ENCODE results near the gene FCHO2. TPM values are rescaled to one million over a fixed set of nuclear protein-coding genes. Genes with fewer than 3 reads are reported as not detected.

Gene FCHO2
- total and polyA plus RNA-seq, 10 of the 15 experiments (the other 5 are each of a cell fraction or from before 2014, with no cell fraction given) = 0.05 to 1.4 (median 0.18) TPM

DNA sequence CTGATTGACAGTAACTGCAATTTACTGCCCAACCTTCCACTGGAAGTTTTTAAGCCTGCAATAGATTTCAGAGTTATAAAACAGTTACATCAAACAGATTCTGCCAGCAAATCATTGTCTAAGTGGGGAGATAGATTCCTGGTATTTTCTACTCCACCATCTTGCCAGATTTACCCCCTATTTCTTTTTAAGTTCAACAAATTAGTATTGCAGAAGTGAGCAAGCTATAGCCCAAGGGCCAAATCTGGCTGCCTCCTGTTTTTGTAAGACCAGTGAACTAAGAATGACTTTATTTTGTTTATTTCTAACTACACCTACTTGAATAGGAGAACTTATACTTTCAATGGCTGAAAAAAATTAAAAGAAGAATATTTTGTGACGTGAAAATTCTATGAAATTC, 155.7 kb downstream of the FCHO2 start:
- intact Hi-C loops (cut with micrococcal nuclease; ENCODE audit: unreplicated experiment) (no loop called here), in situ Hi-C loops (cut with MboI) (no loop called here)
- no peaks in the 10 kb centered on the region for H3K79me2 ChIP-seq (ENCODE audit: control insufficient read depth, insufficient read depth, low read length)
- no TSS peak for BruUV-seq (replicated peaks)
- no peak for ATAC-seq
- H3K9ac ChIP-seq (ENCODE audit: control insufficient read depth, insufficient read depth, low read length) = no peak overlapping the region
- H3K4me2 ChIP-seq (ENCODE audit: control insufficient read depth, insufficient read depth) = no peak overlapping the region
- SMC1A ChIA-PET (ENCODE audit: uncharacterized antibody, unreplicated experiment) = interaction anchor here (0.6 kb wide), 1 partner anchor 57 kb away, joined by 3 read pairs; no protein-coding TSS in a partner anchor
- H3K27ac ChIP-seq (ENCODE audit: control insufficient read depth, insufficient read depth) = no peak overlapping the region
- no peak for TF ChIP-seq IRF4 (IDR thresholded peaks at IDR 0.05; ENCODE audit: low read depth, low read length)
- no peak for TF ChIP-seq RBBP5 (conservative IDR thresholded peaks at IDR 0.05)
- TF ChIP-seq EP300 (IDR thresholded peaks at IDR 0.05; ENCODE audit: borderline replicate concordance in 1 of 2, control insufficient read depth in 1 of 2, low read depth in 2 of 2, low read length in 2 of 2) = no peak
- TF ChIP-seq RB1 (IDR thresholded peaks at IDR 0.05; ENCODE audit: borderline replicate concordance) = no peak
- no peak for TF ChIP-seq ZNF207 (IDR thresholded peaks at IDR 0.05; ENCODE audit: borderline replicate concordance)
- H3K36me3 ChIP-seq (ENCODE audit: control insufficient read depth in 2 of 2, insufficient read depth in 2 of 2, low read length in 1 of 2) = no peaks in the 10 kb centered on the region
- no peak overlapping the region for H2AFZ ChIP-seq (ENCODE audit: control insufficient read depth, low read depth, low read length)
- WGBS (ENCODE audit: insufficient coverage, insufficient replicate concordance, low lambda C conversion rate, missing lambda C conversion rate) = 0% methylated on average over 1 of the region's 1 CpG
- no peak overlapping the region for H3K4me3 ChIP-seq
- peaks cover 0 to 2% of the 10 kb centered on the region in 2 experiments; a peak in 2 of 4 replicates for H3K27me3 ChIP-seq (replicated peaks in 1 of 2; ENCODE audit: control insufficient read depth in 2 of 2, insufficient read depth in 2 of 2, low read length in 1 of 2)
- POLR2A ChIA-PET = no interaction called here
- RAD21 ChIA-PET (ENCODE audit: unreplicated experiment) = no interaction called here
- no peaks in the 10 kb centered on the region for H3K9me3 ChIP-seq (replicated peaks; ENCODE audit: control insufficient read depth, insufficient read depth, low read length)
- CTCF ChIA-PET = interaction anchor here (1.0 to 1.5 kb wide), 2 partner anchors 17 to 27 kb away, joined by 3 read pairs; no protein-coding TSS in a partner anchor
- H3K4me1 ChIP-seq (ENCODE audit: control insufficient read depth, insufficient read depth, low read length) = no peaks in the 10 kb centered on the region
- no peak for DNase-seq (ENCODE audit: low read depth, low spot score)
- FAIRE-seq = no peak
- no peaks in the 10 kb centered on the region for H4K20me1 ChIP-seq (ENCODE audit: control insufficient read depth, insufficient read depth)

DNA sequence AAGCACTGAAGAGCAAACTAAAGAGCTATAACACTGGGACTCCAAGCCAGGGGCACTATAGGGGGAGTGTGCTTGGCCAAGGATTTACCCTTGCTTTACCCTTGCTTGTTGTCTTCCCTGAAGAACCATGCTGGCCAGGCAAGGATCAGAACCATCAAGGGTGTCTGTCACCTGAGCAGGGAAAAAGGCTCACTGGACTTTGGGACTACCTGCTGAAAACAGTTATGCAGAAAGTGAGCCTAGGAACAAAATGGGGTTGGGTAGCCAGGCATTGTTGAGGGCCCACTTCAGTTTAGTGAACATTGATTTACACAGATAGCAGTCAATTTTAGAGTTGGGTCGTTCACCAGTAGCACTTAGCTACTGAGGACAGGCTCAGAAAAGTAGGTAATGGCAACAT, 156.5 kb downstream of the FCHO2 start:
- no peak for TF ChIP-seq ZNF217 (IDR thresholded peaks at IDR 0.05)
- TF ChIP-seq IKZF2 (IDR thresholded peaks at IDR 0.05) = no peak
- TF ChIP-seq POLR2A (IDR thresholded peaks at IDR 0.05; ENCODE audit: low read depth, low read length) = no peak
- SMC1A ChIA-PET (ENCODE audit: uncharacterized antibody, unreplicated experiment) = no interaction called here
- CTCF ChIA-PET = interaction anchor here (1.5 kb wide), 1 partner anchor 27 kb away, joined by 3 read pairs; no protein-coding TSS in a partner anchor
- Histone ChIP-seq H3K4me1 (ENCODE audit: control insufficient read depth, insufficient read depth, low read length) (no peaks in the 10 kb centered on the region), H4K20me1 (ENCODE audit: control insufficient read depth, insufficient read depth) (no peaks in the 10 kb centered on the region), H3K27ac (ENCODE audit: control insufficient read depth, insufficient read depth) (no peak overlapping the region), H3K36me3 (ENCODE audit: control insufficient read depth in 2 of 2, insufficient read depth in 2 of 2, low read length in 1 of 2) (no peaks in the 10 kb centered on the region), H3K27me3 (replicated peaks in 1 of 2; ENCODE audit: control insufficient read depth in 2 of 2, insufficient read depth in 2 of 2, low read length in 1 of 2) (peaks cover 0 to 2% of the 10 kb centered on the region in 2 experiments; a peak in 2 of 4 replicates), H3K9me3 (replicated peaks; ENCODE audit: control insufficient read depth, insufficient read depth, low read length) (no peaks in the 10 kb centered on the region), H3K79me2 (ENCODE audit: control insufficient read depth, insufficient read depth, low read length) (no peaks in the 10 kb centered on the region), H3K9ac (ENCODE audit: control insufficient read depth, insufficient read depth, low read length) (no peak overlapping the region), H3K4me2 (ENCODE audit: control insufficient read depth, insufficient read depth) (no peak overlapping the region), H2AFZ (ENCODE audit: control insufficient read depth, low read depth, low read length) (no peak overlapping the region), H3K4me3 (no peak overlapping the region)
- POLR2A ChIA-PET = no interaction called here
- no TSS peak for BruUV-seq (replicated peaks)
- FAIRE-seq = no peak
- RAD21 ChIA-PET (ENCODE audit: unreplicated experiment) = no interaction called here
- no peak for ATAC-seq
- WGBS (ENCODE audit: insufficient coverage, insufficient replicate concordance, low lambda C conversion rate, missing lambda C conversion rate) = 0% methylated on average over 1 of the region's 1 CpG
- in situ Hi-C loops (cut with MboI) (no loop called here), intact Hi-C loops (cut with micrococcal nuclease; ENCODE audit: unreplicated experiment) (no loop called here)
- DNase-seq (ENCODE audit: low read depth, low spot score) = no peak

Data from GM12878 (cell line).